ENCODE results near the gene CFAP157. TPM values are rescaled to one million over a fixed set of nuclear protein-coding genes. Genes with fewer than 3 reads are reported as not detected.
A peak's percentile ranks its signal among the peaks of the same experiment; 100 is the strongest.

The CFAP157 gene
- total RNA-seq, 8 experiments from 2014 or later = 0.87 to 9.0 (median 1.9) TPM

- WGBS, 10 experiments = 10 to 100% (median 67%) methylated on average over 1 to 3 of the region's 7 CpGs; no CpG with 5 or more reads in 4 of the 10 experiments
- H3K4me1 ChIP-seq (replicated peaks in 1 of 2) = peaks cover 0 to 12% of the 10 kb centered on the region in 2 donors
- in situ Hi-C loops (cut with MboI; ENCODE audit: low pct_unique_long_range_greater_than_20kb in 2 of 9, low sequenced_read_pairs in 9 of 9, unreplicated experiment in 9 of 9) = no loop called here
- H3K27ac ChIP-seq = no peak overlapping the region
- no peak overlapping the region for H3K4me3 ChIP-seq
- ATAC-seq (replicated peaks in 6 of 8) = peak in 5 of 8 experiments; percentile 2 to 68 (median 43)
Observed at GRCh38 chr9:127763918-127764384, 57.2 kb downstream of the CFAP157 start.

- WGBS, 10 experiments = 80 to 100% (median 100%) methylated on average over 1 of the region's 1 CpG; no CpG with 5 or more reads in 3 of the 10 experiments
- in situ Hi-C loops (cut with MboI; ENCODE audit: low pct_unique_long_range_greater_than_20kb in 2 of 9, low sequenced_read_pairs in 9 of 9, unreplicated experiment in 9 of 9) = no loop called here
- Histone ChIP-seq H3K4me1 (replicated peaks in 1 of 2) (peaks cover 0 to 13% of the 10 kb centered on the region in 2 donors), H3K27ac (no peak overlapping the region), H3K4me3 (no peak overlapping the region)
- ATAC-seq (replicated peaks in 6 of 8) = no peak
Observed at GRCh38 chr9:127765418-127765817, 58.6 kb downstream of the CFAP157 start.

Other genes with a start within 250 kb of the CFAP157 start
- gene STXBP1, start 94.7 kb upstream of the CFAP157 start, total RNA-seq = 10 to 100 TPM; 21.1 to 77.4 (median 41.4) TPM
- gene PTRH1, start 8.7 kb downstream of the CFAP157 start, total RNA-seq = 10 to 100 TPM in 4 of 8 experiments, 1 to 10 TPM in 4; 6.1 to 48.9 (median 11.5) TPM
- gene TTC16, start 9.1 kb downstream of the CFAP157 start, total RNA-seq = under 1 TPM; 0.05 to 0.57 (median 0.28) TPM
- gene TOR2A, start 28.3 kb downstream of the CFAP157 start, total RNA-seq = 10 to 100 TPM in 6 of 8 experiments, 1 to 10 TPM in 2; 5.5 to 18.1 (median 11.8) TPM
- 10 to 100 TPM in 2 of 8 experiments, 1 to 10 TPM in 4, under 1 TPM in 2; 0.14 to 12.5 (median 6.5) TPM for gene SH2D3C, start 71.7 kb downstream of the CFAP157 start, total RNA-seq
- 10 to 100 TPM; 20.1 to 48.7 (median 29.8) TPM for gene CDK9, start 79.0 kb downstream of the CFAP157 start, total RNA-seq
- gene FPGS, start 95.9 kb downstream of the CFAP157 start, total RNA-seq = 10 to 100 TPM; 13.6 to 55.7 (median 28.6) TPM
- gene ENG, start 147.7 kb downstream of the CFAP157 start, total RNA-seq = 10 to 100 TPM in 3 of 8 experiments, 1 to 10 TPM in 2, under 1 TPM in 3; 0.21 to 28.1 (median 2.4) TPM
- 100 to 1,000 TPM in 1 of 8 experiments, 10 to 100 TPM in 7; 27.8 to 238 (median 47.0) TPM for gene AK1, start 170.7 kb downstream of the CFAP157 start, total RNA-seq
- gene ST6GALNAC6, start 192.6 kb downstream of the CFAP157 start, total RNA-seq = 10 to 100 TPM in 4 of 8 experiments, 1 to 10 TPM in 4; 5.6 to 48.8 (median 17.5) TPM
- gene ST6GALNAC4, start 210.1 kb downstream of the CFAP157 start, total RNA-seq = 10 to 100 TPM in 6 of 8 experiments, 1 to 10 TPM in 2; 6.5 to 54.7 (median 14.6) TPM
- 1 to 10 TPM in 7 of 8 experiments, under 1 TPM in 1; 0.66 to 4.9 (median 3.1) TPM for gene PIP5KL1, start 223.8 kb downstream of the CFAP157 start, total RNA-seq
- gene DPM2, start 230.9 kb downstream of the CFAP157 start, total RNA-seq = 10 to 100 TPM; 22.5 to 37.6 (median 28.8) TPM